ENCODE measurements around the gene AGAP3.

DNA sequence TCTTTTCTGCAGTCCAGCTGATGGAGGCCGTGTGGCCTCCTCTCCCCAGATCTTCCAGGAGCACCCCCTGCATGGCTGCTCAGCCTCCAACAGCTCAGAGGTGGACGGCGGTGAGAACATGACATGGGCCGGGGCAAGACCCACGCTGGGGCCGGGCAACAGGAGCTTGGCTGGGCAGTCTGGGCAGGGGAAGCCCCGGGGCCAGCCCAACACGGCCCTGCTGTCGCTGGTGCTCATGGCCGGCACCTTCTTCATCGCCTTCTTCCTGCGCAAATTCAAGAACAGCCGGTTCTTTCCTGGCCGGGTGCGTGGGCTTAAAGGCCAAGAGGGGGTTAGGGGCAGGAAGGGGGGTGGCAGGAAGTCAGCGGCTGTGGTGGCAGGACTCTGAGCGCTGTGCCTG is 12.3 kb upstream of the AGAP3 start:
- no peak for TF ChIP-seq GATA3 (IDR thresholded peaks at IDR 0.05; ENCODE audit: low read depth, low read length)
- no peak for TF ChIP-seq GATA2 (IDR thresholded peaks at IDR 0.05; ENCODE audit: low read depth, low read length)
